Measurements from ENCODE around the gene CFL1.

GRCh38 chr11:65814986-65815565, 42.9 kb downstream of the CFL1 start:
- TF ChIP-seq EZH2 (IDR thresholded peaks at IDR 0.05; ENCODE audit: borderline replicate concordance, low read length) (no peak), CTCF (conservative IDR thresholded peaks at IDR 0.05 in 1 of 2, IDR thresholded peaks at IDR 0.05 in 1 of 2; ENCODE audit: extremely low read depth in 1 of 2, insufficient read depth in 1 of 2, low read depth in 1 of 2, low read length in 2 of 2) (no peak)
